ENCODE data around the gene NLGN3. TPM values are rescaled to one million over a fixed set of nuclear protein-coding genes. Genes with fewer than 3 reads are reported as not detected.

Gene NLGN3
- polyA plus RNA-seq, 1 donor, result 3.8 TPM

GRCh38 chrX:71212536-71212935 is 67.9 kb downstream of the NLGN3 start:
- H3K27ac ChIP-seq (ENCODE audit: low read length), result no peak overlapping the region
- no peak overlapping the region for H3K4me3 ChIP-seq (ENCODE audit: low read length)
- peak in 1 of 2 donors; percentile 9 for DNase-seq
- no peaks in the 10 kb centered on the region for H3K9me3 ChIP-seq (ENCODE audit: control insufficient read depth, low read depth, low read length)
- no peaks in the 10 kb centered on the region for H3K27me3 ChIP-seq (ENCODE audit: control insufficient read depth, insufficient read depth, low read length)
- WGBS (ENCODE audit: insufficient coverage, low lambda C conversion rate), result no CpG with 5 or more reads among the region's 5 CpGs
- peaks cover 7% of the 10 kb centered on the region for H3K4me1 ChIP-seq (ENCODE audit: control insufficient read depth, insufficient read depth, low read length)
- no peaks in the 10 kb centered on the region for H3K36me3 ChIP-seq (ENCODE audit: control insufficient read depth, insufficient read depth, low read length)

GRCh38 chrX:71214152-71214551 is 69.5 kb downstream of the NLGN3 start:
- H3K27ac ChIP-seq (ENCODE audit: low read length), result peak overlapping the region; percentile 82
- peaks cover 7% of the 10 kb centered on the region for H3K4me1 ChIP-seq (ENCODE audit: control insufficient read depth, insufficient read depth, low read length)
- WGBS (ENCODE audit: insufficient coverage, low lambda C conversion rate), result no CpG with 5 or more reads among the region's 1 CpG

GRCh38 chrX:71214604-71215337 is 70.1 kb downstream of the NLGN3 start:
- DNase-seq, result peak; percentile 75 to 88
- peaks cover 7% of the 10 kb centered on the region for H3K4me1 ChIP-seq (ENCODE audit: control insufficient read depth, insufficient read depth, low read length)
- peak overlapping the region; percentile 59 for H3K4me3 ChIP-seq (ENCODE audit: low read length)
- no peaks in the 10 kb centered on the region for H3K27me3 ChIP-seq (ENCODE audit: control insufficient read depth, insufficient read depth, low read length)
- no peaks in the 10 kb centered on the region for H3K9me3 ChIP-seq (ENCODE audit: control insufficient read depth, low read depth, low read length)
- WGBS (ENCODE audit: insufficient coverage, low lambda C conversion rate), result no CpG with 5 or more reads among the region's 5 CpGs
- no peaks in the 10 kb centered on the region for H3K36me3 ChIP-seq (ENCODE audit: control insufficient read depth, insufficient read depth, low read length)
- peak overlapping the region; percentile 82 for H3K27ac ChIP-seq (ENCODE audit: low read length)

More at GRCh38 chrX:71214152-71214551, 69.5 kb downstream of the NLGN3 start:
- no peaks in the 10 kb centered on the region for H3K9me3 ChIP-seq (ENCODE audit: control insufficient read depth, low read depth, low read length)
- no peak overlapping the region for H3K4me3 ChIP-seq (ENCODE audit: low read length)
- DNase-seq, result peak in 1 of 2 donors; percentile 54
- no peaks in the 10 kb centered on the region for H3K36me3 ChIP-seq (ENCODE audit: control insufficient read depth, insufficient read depth, low read length)
- no peaks in the 10 kb centered on the region for H3K27me3 ChIP-seq (ENCODE audit: control insufficient read depth, insufficient read depth, low read length)

- Histone ChIP-seq H3K36me3 (ENCODE audit: control insufficient read depth, insufficient read depth, low read length) (no peaks in the 10 kb centered on the region), H3K4me3 (ENCODE audit: low read length) (peak overlapping the region; percentile 59), H3K9me3 (ENCODE audit: control insufficient read depth, low read depth, low read length) (no peaks in the 10 kb centered on the region), H3K27me3 (ENCODE audit: control insufficient read depth, insufficient read depth, low read length) (no peaks in the 10 kb centered on the region), H3K27ac (ENCODE audit: low read length) (peak overlapping the region; percentile 82), H3K4me1 (ENCODE audit: control insufficient read depth, insufficient read depth, low read length) (peaks cover 7% of the 10 kb centered on the region)
- WGBS (ENCODE audit: insufficient coverage, low lambda C conversion rate), result no CpG with 5 or more reads among the region's 10 CpGs
- DNase-seq, result peak in 1 of 2 donors; percentile 35
Observed at GRCh38 chrX:71215338-71215912, 70.8 kb downstream of the NLGN3 start.

GRCh38 chrX:71216485-71216884 is 71.8 kb downstream of the NLGN3 start:
- DNase-seq, result peak; percentile 50 to 70
- H3K4me1 ChIP-seq (ENCODE audit: control insufficient read depth, insufficient read depth, low read length), result peaks cover 7% of the 10 kb centered on the region
- no CpG with 5 or more reads among the region's 6 CpGs for WGBS (ENCODE audit: insufficient coverage, low lambda C conversion rate)
- H3K9me3 ChIP-seq (ENCODE audit: control insufficient read depth, low read depth, low read length), result no peaks in the 10 kb centered on the region
- no peaks in the 10 kb centered on the region for H3K27me3 ChIP-seq (ENCODE audit: control insufficient read depth, insufficient read depth, low read length)
- peak overlapping the region; percentile 59 for H3K4me3 ChIP-seq (ENCODE audit: low read length)
- peaks cover under 1% of the 10 kb centered on the region for H3K36me3 ChIP-seq (ENCODE audit: control insufficient read depth, insufficient read depth, low read length)
- peak overlapping the region; percentile 82 for H3K27ac ChIP-seq (ENCODE audit: low read length)

GRCh38 chrX:71217298-71217697 is 72.7 kb downstream of the NLGN3 start:
- WGBS (ENCODE audit: insufficient coverage, low lambda C conversion rate), result no CpG with 5 or more reads among the region's 6 CpGs
- H3K27me3 ChIP-seq (ENCODE audit: control insufficient read depth, insufficient read depth, low read length), result no peaks in the 10 kb centered on the region
- peak overlapping the region; percentile 59 for H3K4me3 ChIP-seq (ENCODE audit: low read length)
- H3K36me3 ChIP-seq (ENCODE audit: control insufficient read depth, insufficient read depth, low read length), result peaks cover 3% of the 10 kb centered on the region
- H3K27ac ChIP-seq (ENCODE audit: low read length), result no peak overlapping the region
- peak in 1 of 2 donors; percentile 32 for DNase-seq
- H3K9me3 ChIP-seq (ENCODE audit: control insufficient read depth, low read depth, low read length), result no peaks in the 10 kb centered on the region
- H3K4me1 ChIP-seq (ENCODE audit: control insufficient read depth, insufficient read depth, low read length), result peaks cover 11% of the 10 kb centered on the region

Other genes with a start within 250 kb of the NLGN3 start
- 0.09 TPM for gene TEX11, start 236.1 kb upstream of the NLGN3 start, polyA plus RNA-seq
- gene SLC7A3, start 213.7 kb upstream of the NLGN3 start, polyA plus RNA-seq, result 1.1 TPM
- 52.9 TPM for gene SNX12, start 76.5 kb upstream of the NLGN3 start, polyA plus RNA-seq
- gene FOXO4, start 49.0 kb upstream of the NLGN3 start, polyA plus RNA-seq, result 17.9 TPM
- 1.1 TPM for gene CXorf65, start 38.1 kb upstream of the NLGN3 start, polyA plus RNA-seq
- gene IL2RG, start 33.3 kb upstream of the NLGN3 start, polyA plus RNA-seq, result 118 TPM
- gene MED12, start 26.2 kb upstream of the NLGN3 start, polyA plus RNA-seq, result 34.4 TPM
- 64.0 TPM for gene GJB1, start 78.4 kb downstream of the NLGN3 start, polyA plus RNA-seq
- gene ZMYM3, start 109.3 kb downstream of the NLGN3 start, polyA plus RNA-seq, result 29.7 TPM
- gene NONO, start 138.8 kb downstream of the NLGN3 start, polyA plus RNA-seq, result 339 TPM
- 3.3 TPM for gene ITGB1BP2, start 156.9 kb downstream of the NLGN3 start, polyA plus RNA-seq
- gene TAF1, start 221.5 kb downstream of the NLGN3 start, polyA plus RNA-seq, result 37.6 TPM